NCI-H1417 treated with DMSO at 0.1 percent for 48 hours (cell line): ENCODE results near the gene DESI1.
"Not testable (repeated sequence)": the region's sequence is repeated elsewhere in the genome, so short reads cannot be mapped to it uniquely, and the experiment has no call there.

ENCODE experiments used
- DNase-seq: peaks from one replicate; lab custom pipeline; 2025; lab: John Stamatoyannopoulos, UW

Gene DESI1

DNA sequence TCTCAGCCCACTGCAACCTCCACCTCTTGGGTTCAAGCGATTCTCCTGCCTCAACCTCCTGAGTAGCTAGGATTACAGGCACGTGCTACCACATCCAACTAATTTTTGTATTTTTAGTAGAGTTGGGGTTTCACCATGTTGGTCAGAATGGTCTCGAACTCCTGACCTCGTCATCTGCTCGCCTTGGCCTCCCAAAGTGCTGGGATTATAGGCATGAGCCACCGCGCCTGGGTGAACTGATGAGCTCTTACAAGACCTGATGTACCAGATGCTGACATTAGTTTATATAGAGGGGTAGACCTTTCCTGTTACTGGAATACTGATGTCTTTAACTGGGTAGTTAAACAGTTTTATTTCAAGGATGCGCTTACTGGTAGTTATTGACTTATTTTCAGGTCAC lies 13.8 kb upstream of the DESI1 start:
- DNase-seq: not testable (repeated sequence)

DNA sequence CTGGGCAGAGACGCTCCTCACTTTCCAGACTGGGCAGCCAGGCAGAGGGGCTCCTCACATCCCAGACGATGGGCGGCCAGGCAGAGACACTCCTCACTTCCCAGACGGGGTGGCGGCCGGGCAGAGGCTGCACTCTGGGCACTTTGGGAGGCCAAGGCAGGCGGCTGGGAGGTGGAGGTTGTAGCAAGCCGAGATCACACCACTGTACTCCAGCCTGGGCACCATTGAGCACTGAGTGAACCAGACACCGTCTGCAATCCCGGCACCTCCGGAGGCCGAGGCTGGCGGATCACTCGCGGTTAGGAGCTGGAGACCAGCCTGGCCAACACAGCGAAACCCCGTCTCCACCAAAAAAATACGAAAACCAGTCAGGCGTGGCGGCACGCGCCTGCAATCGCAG lies 10.8 kb upstream of the DESI1 start:
- not testable (repeated sequence) for DNase-seq

DNA sequence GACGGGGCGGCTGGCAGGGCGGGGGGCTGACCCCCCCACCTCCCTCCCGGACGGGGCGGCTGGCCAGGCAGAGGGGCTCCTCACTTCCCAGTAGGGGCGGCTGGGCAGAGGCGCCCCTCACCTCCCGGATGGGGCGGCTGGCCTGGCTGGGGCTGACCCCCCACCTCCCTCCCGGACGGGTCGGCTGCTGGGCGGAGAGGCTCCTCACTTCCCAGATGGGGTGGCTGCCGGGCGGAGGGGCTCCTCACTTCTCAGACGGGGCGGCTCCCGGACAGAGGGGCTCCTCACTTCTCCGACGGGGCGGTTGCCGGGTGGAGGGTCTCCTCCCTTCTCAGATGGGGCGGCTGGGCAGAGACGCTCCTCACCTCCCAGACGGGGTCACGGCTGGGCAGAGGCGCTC lies 10.3 kb upstream of the DESI1 start:
- not testable (repeated sequence) for DNase-seq

DNA sequence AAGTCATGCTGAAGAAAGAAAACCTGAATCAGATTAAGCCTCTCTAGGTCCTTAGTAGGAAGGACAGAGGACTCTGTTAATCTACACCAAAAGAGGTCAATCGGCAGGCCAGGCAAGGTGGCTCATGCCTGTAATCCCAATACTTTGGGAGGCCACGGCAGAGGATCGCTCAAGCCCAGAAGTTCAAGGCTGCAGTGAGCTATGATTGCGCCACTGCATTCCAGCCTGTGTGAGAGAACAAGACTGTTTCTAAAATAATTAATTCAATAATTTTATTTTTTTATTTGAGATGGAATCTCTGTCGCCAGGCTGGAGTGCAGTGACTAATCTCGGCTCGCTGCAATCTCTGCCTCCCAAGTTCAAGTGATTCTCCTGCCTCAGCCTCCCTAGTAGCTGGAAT lies 4.7 kb upstream of the DESI1 start:
- DNase-seq: no peak

DNA sequence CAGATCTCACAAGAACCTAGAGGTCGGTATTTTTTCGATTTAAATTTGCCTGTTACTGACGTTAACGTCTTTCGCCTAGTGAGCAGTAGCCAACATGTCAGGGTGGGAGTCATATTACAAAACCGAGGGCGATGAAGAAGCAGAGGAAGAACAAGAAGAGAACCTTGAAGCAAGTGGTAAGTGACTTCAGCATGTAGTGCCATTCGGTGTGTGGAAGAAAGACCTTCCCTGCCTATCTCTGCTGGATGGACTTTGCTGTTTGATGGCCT lies 1.0 kb upstream of the DESI1 start:
- DNase-seq: no peak

DNA sequence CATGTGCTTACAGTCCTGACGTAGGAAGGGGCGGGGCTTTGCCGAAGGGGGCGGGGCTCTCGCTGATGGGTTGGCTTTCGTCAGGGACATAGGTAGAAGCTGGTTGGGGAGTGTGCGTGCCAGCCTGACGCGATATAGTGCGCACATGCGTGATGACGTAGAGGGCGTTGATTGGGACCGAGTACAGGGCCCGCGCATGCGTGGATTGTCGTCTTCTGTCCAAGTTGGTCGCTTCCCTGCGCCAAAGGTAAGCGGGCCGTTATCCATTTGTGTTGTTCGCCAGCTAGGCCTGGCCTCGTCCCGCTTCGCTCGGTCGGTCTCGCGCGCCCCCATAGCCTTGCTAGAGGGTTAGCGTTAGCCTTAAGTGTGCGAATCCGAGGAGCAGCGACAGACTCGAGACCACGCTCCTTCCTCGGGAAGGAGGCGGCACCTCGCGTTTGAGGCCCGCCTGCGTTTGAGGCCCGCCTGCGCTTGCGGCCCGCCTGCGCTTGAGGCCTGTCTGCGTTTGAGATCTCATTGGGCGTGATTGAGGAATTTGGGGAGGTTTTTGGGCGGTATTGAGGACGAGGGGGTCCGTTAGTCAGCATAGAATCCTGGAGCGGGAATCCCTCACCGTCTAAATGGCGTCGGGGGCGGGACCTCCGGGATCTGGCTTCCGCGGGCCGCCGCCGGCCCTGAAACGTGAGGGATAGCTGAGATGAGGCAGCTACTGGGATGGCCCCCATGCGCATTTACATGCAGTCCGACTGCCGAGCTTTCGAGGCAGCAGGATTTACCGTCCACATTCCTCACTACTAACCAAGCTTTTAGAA lies 462 bp upstream of the DESI1 start, which contains the start of gene XRCC6:
Gene XRCC6, plus strand, starts transcription at position 197 of the 812 bp plus-strand sequence. CDS start 710 bp downstream, outside the sequence.
- peak; percentile 88 for DNase-seq

DNA sequence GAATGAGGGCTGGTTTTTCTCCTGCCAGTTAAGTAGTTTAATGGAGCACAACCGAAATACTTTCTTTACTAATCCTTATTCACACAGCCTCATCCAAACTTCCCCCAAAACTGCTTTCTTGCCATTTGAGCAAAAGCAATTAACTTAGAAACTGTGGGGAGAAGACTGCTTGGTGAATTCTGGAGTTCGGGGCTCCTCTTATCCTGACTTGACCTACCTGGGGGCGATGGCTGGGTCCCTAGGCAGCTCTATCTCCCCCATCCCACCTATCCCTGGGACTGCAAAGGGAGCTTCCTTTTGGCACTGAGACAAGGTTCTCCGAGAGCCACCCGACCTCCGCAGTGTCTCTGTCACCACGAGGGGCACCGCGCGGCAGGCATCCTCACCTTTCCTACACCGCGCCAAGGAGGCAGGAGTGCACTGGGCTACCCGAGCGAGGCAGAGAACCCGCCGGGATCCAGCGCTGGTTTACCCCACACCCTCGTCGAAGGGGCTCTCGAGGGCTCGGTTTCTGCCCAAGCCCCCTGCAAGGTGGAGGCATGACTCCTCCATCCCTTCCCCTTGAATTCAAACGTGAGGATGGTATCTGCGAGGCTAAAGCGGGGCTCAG lies 759 bp downstream of the DESI1 start:
- no peak for DNase-seq

DNA sequence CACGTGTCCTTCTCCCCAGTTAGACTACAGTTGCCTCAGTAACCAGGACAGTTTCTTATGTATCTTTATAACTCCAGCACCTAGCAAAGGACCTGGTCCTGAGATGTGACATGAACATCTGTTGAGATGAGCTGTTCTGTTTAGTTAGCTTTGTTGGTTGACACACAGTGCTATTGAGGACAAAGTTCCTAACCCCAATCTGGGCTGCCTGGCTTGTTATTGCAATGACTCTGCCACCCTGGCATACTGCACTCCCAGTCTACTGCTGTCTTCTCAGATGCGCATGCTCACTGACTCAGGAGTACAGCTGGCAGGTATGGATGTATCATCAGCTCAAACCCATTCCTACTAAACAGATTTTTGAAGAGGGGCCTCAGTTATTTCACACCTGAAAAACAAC lies 7.4 kb downstream of the DESI1 start:
- DNase-seq: no peak

DNA sequence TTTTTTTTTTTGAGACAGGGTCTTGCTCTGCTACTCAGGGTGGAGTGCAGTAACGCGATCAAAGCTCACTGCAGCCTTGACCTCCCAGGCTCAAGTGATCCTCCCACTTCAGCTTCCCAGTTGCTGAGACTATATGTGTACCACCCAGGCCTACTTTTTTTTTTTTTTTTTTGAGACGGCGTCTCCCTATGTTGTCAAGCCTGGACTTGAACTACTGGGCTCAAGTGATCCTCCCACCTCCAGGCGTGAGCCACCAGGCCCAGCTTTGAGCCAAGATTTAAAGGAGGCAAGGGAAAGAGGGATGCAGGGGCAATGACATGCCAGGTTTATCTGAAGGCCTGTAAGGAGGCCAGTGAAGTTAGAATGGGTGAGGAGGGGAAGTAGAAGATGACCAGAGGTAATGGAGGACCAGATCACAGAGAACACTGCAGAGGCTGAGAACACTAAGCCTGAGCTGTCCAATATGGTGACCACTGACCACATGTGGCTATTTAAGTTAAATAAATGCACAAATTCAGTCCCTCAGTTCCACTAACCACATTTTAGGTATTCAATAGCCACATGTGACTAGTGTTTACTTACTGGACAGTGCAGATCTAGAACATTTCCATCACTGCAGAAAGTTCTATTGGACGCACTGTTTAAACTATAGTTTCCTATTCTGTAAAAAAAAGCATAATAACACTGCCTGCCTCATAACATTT lies 8.1 kb downstream of the DESI1 start:
- no peak for DNase-seq

- no peak for DNase-seq
These were observed 12.5 kb downstream of the DESI1 start for GRCh38 chr22:41608386-41608785.

DNA sequence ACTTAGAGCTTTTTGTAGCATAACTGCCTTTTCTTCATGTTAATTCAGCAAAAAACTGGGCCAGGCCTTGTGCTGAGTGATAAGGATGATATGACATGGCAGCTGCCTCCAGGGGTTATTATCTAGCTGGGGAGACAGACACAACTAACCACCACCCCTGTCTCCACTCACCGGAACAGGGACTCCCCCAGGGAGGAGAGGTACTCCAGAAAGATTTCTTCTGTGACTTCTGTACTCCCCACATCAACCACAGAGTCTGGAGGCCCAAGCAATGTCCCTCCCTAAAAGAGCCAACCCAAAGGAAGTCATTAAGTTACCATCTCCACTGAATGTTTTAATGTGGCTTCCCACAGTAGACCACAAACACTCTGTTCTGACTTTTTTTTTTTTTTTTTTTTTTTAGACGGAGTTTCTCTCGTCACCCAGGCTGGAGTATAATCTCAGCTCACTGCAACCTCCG lies 16.9 kb downstream of the DESI1 start:
- no peak for DNase-seq

DNA sequence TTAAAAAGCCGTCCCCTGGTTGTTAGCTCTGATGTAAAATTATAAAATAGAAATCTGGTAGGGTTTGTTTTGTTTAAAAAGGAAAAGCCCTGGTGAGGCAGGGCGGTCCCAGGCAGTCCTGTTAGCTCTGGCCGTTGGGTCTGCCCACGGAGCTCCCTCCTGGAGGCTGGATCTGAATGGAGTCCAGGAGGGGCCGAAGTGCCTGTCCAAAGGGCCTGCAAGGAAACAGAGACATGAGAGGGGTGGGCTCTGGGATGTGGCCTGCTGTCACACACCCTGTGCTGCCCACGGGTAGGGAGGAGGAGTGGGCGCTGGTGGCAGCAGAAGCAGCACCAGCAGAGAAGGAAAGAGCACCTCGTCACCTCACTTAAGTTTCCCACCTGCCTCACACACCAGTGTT lies 19.9 kb downstream of the DESI1 start:
- DNase-seq: no peak

GRCh38 chr22:41598891-41599635 lies 21.8 kb downstream of the DESI1 start:
- no peak for DNase-seq

- DNase-seq: no peak
These were observed 22.8 kb downstream of the DESI1 start for GRCh38 chr22:41598081-41598480.

- DNase-seq: no peak
These were observed 23.2 kb downstream of the DESI1 start for GRCh38 chr22:41597635-41597953.

- DNase-seq: no peak
These were observed 23.8 kb downstream of the DESI1 start for GRCh38 chr22:41596776-41597634.

DNA sequence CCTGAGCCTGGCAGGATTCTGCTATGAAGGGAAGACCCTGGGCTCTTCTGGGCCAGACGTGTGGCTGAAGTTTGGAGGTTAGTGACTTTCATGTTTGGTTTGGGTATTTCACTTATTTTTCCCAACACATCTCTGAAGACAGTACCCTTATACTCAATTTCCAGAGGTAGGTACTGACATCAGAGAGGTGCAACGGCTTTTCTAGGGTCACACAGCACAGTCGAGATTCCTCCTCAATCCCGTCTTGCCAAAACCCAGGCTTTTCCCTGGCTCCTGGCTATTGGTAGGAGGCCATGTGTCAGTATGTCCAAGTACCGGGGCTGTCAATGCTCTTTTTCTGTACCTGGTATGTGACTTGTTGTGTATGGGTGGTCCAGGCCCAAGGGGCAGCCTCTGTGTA lies 25.1 kb downstream of the DESI1 start:
- no peak for DNase-seq

- not testable (repeated sequence) for DNase-seq
These were observed 27.4 kb downstream of the DESI1 start for GRCh38 chr22:41593336-41593960.

DNA sequence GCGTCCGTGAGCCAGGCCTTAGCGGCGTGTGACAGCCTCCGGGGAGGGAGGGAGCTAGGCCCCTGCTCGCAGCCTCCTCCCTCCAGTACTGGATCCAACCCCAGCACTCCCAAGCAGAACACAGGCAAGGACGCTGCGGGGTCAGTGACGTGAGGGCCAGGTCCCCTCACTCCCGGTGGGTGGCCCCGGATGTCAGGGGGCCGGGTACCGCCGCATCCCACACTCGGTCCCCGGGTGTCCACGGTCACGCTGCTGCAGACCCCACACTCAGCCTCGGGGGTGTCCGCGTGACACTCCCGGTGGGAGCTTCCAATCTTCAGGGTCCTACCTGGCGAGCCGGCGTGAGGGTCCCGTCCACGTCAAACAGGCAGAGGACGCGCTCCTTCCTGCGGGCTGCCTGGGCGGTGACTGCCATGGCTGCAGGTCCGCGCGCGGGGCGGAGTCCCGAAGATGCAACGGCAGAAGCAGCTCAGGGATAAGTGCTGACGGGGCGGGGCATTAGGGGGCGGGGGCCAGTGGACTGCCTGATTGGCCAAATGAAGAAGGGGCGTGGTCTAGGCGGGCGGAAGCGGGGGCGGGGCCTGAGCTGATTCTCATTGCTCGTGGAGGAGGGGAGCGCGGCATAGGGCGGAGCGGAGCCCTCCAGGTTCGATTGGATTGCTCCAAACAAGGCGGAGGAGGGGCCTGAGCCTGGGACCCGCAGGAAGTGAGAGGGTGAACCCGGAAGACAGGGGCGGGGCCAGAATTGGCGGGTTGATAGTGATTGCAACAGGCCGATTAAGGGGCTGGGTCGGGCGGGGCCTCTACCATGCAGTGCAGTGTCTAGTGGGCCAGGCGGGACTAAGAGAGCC lies 31.2 kb downstream of the DESI1 start, which contains the start of gene PMM1:
Gene PMM1, minus strand, starts transcription at position 450 of the 851 bp plus-strand sequence. Its CDS starts 35 bp downstream, at position 415.
- DNase-seq: peak; percentile 85

- no peak for DNase-seq
These were observed 33.5 kb downstream of the DESI1 start for GRCh38 chr22:41587347-41587723.
